Measurements from ENCODE around the gene TM4SF4.
"Not testable (repeated sequence)": the region's sequence is repeated elsewhere in the genome, so short reads cannot be mapped to it uniquely, and the experiment has no call there.

The TM4SF4 gene

DNA sequence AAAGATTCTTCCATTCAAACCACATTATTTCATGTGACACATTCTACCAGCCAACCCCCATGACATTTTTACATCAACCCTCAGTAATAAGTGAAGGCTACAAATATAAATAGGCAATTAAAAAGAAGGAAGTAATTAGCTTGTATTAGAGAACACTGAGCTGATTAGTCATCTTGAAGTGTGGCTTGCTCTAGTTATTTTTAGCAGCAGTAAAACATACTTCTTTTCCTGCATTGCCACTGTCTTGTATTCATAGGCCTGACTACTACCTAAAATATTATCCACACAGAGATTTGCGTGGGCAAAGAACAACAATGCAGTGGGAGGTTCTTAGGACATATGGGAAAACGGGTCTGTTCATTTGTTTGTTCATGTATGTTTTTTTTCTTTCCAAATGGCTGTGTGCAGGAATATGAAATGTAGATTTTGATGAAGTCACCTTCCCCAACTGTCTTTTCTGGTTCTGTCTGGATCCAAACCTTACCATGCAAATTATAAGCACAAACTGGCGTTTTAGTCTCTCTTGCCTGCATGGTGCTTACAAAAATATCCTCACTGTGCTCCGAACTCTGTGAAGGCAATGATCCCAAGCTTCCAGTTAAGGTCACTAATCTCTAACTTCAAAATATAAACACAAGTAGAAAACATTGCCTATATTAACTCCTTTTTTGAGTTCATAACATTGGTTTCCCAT lies 31.5 kb upstream of the TM4SF4 start:
- Histone ChIP-seq H3K4me1 (ENCODE audit: control insufficient read depth, low read depth, low read length) (no peaks in the 10 kb centered on the region), H2BK5ac (ENCODE audit: low read length) (no peak overlapping the region), H3K4me2 (ENCODE audit: low read length) (no peak overlapping the region), H4K5ac (ENCODE audit: low read length) (no peak overlapping the region), H3K4me3 (ENCODE audit: low read length) (no peak overlapping the region), H3K36me3 (ENCODE audit: control insufficient read depth, insufficient read depth, low read length) (no peaks in the 10 kb centered on the region), H2BK15ac (replicated peaks; ENCODE audit: low read depth) (no peak overlapping the region), H3K9ac (ENCODE audit: low read length) (no peak overlapping the region), H3K4ac (ENCODE audit: low read depth, low read length) (no peak overlapping the region), H3K27ac (ENCODE audit: low read depth, low read length) (no peak overlapping the region), H3K27me3 (ENCODE audit: insufficient read depth, low read length, poor library complexity) (no peaks in the 10 kb centered on the region), H2BK120ac (ENCODE audit: low read depth, low read length) (no peak overlapping the region), H3K18ac (ENCODE audit: low read length) (no peak overlapping the region), H2AK5ac (ENCODE audit: low read length) (no peak overlapping the region), H3K23ac (ENCODE audit: low read length) (no peak overlapping the region), H3K79me1 (ENCODE audit: low read length) (no peaks in the 10 kb centered on the region), H4K8ac (ENCODE audit: low read depth, low read length) (no peak overlapping the region), H3K56ac (ENCODE audit: low read length) (no peak overlapping the region), H3K79me2 (ENCODE audit: control insufficient read depth, insufficient read depth, low read length) (no peaks in the 10 kb centered on the region)
- no CpG with 5 or more reads among the region's 4 CpGs for WGBS (ENCODE audit: extremely low coverage, insufficient coverage, low lambda C conversion rate)
- no peak for DNase-seq

DNA sequence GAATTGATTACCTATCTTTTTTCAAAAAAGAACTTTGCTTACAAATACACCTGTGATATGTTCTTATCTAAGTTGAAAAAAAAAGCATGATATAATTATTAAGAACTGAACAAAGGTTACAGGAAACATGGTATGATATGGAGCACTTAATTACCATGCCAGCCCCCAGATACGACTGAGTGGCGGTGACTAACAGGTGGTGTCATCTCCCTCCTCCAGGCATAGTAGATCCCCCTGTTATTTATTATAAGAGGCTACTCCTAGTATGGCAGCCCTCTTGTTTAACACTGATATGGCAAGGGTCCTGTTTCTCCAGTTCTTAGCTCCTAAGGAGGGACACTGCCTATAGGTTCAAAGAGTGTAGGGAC lies 31.0 kb upstream of the TM4SF4 start:
- H3K79me2 ChIP-seq (ENCODE audit: control insufficient read depth, insufficient read depth, low read length) = no peaks in the 10 kb centered on the region
- H2AK5ac ChIP-seq (ENCODE audit: low read length) = no peak overlapping the region
- no peak overlapping the region for H3K27ac ChIP-seq (ENCODE audit: low read depth, low read length)
- no peak overlapping the region for H2BK5ac ChIP-seq (ENCODE audit: low read length)
- H4K8ac ChIP-seq (ENCODE audit: low read depth, low read length) = no peak overlapping the region
- no peak overlapping the region for H2BK15ac ChIP-seq (replicated peaks; ENCODE audit: low read depth)
- no peak overlapping the region for H3K4ac ChIP-seq (ENCODE audit: low read depth, low read length)
- no peak overlapping the region for H3K9ac ChIP-seq (ENCODE audit: low read length)
- no peaks in the 10 kb centered on the region for H3K4me1 ChIP-seq (ENCODE audit: control insufficient read depth, low read depth, low read length)
- H2BK120ac ChIP-seq (ENCODE audit: low read depth, low read length) = no peak overlapping the region
- no peak overlapping the region for H3K56ac ChIP-seq (ENCODE audit: low read length)
- no peak overlapping the region for H4K5ac ChIP-seq (ENCODE audit: low read length)
- no peaks in the 10 kb centered on the region for H3K79me1 ChIP-seq (ENCODE audit: low read length)
- H3K27me3 ChIP-seq (ENCODE audit: insufficient read depth, low read length, poor library complexity) = no peaks in the 10 kb centered on the region
- no peak overlapping the region for H3K23ac ChIP-seq (ENCODE audit: low read length)
- no peak for DNase-seq
- H3K18ac ChIP-seq (ENCODE audit: low read length) = no peak overlapping the region
- H3K4me3 ChIP-seq (ENCODE audit: low read length) = no peak overlapping the region
- H3K4me2 ChIP-seq (ENCODE audit: low read length) = no peak overlapping the region
- no peaks in the 10 kb centered on the region for H3K36me3 ChIP-seq (ENCODE audit: control insufficient read depth, insufficient read depth, low read length)
- WGBS (ENCODE audit: extremely low coverage, insufficient coverage, low lambda C conversion rate) = no CpG with 5 or more reads among the region's 2 CpGs

DNA sequence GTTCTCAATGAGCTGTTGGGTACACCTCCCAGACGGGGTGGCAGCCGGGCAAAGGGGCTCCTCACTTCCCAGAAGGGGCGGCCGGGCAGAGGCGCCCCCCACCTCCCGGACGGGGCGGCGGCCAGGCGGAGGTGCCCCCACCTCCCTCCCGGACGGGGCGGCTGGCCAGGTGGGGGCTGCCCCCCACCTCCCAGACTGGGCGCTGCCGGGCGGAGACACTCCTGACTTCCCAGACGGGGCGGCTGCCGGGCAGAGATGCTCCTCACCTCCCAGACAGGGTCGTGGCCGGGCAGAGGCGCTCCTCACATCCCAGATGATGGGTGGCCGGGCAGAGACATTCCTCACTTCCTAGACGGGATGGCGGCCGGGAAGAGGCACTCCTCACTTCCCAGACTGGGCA lies 29.6 kb upstream of the TM4SF4 start:
- H3K79me1 ChIP-seq (ENCODE audit: low read length); H2BK120ac ChIP-seq (ENCODE audit: low read depth, low read length); H2BK15ac ChIP-seq (replicated peaks; ENCODE audit: low read depth); H3K4me3 ChIP-seq (ENCODE audit: low read length); H3K56ac ChIP-seq (ENCODE audit: low read length); H3K27ac ChIP-seq (ENCODE audit: low read depth, low read length); DNase-seq; H3K4me2 ChIP-seq (ENCODE audit: low read length); H3K23ac ChIP-seq (ENCODE audit: low read length); H2AK5ac ChIP-seq (ENCODE audit: low read length); H2BK5ac ChIP-seq (ENCODE audit: low read length); H3K36me3 ChIP-seq (ENCODE audit: control insufficient read depth, insufficient read depth, low read length); H3K4ac ChIP-seq (ENCODE audit: low read depth, low read length); H4K8ac ChIP-seq (ENCODE audit: low read depth, low read length); H4K5ac ChIP-seq (ENCODE audit: low read length); H3K27me3 ChIP-seq (ENCODE audit: insufficient read depth, low read length, poor library complexity); H3K9ac ChIP-seq (ENCODE audit: low read length); H3K18ac ChIP-seq (ENCODE audit: low read length); H3K4me1 ChIP-seq (ENCODE audit: control insufficient read depth, low read depth, low read length); H3K79me2 ChIP-seq (ENCODE audit: control insufficient read depth, insufficient read depth, low read length): not testable (repeated sequence)
- WGBS (ENCODE audit: extremely low coverage, insufficient coverage, low lambda C conversion rate) = no CpG with 5 or more reads among the region's 26 CpGs

DNA sequence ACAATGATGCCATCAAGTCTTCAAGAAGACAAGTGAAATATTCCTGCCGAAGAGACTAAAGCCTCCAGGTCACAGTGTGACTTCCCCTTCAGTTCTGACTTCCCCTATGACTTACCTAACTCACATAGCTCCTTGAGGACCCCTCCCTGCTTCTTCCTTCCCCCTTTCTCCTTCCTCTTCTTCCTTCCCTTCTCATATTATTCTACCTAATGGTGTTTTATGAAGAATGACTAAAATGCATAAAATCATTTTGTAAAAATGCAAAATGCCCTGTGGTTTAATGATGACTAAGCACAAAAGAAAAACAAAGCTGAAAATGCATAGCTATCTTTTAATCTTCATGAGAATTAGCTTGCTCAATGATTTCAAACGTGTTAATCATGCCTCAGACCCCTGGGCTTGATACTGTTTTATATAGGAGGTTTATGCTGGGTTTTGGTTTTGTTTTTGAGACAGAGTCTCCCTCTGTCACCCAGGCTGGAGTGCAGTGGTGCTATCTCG lies 26.1 kb upstream of the TM4SF4 start:
- H3K4me1 ChIP-seq (ENCODE audit: control insufficient read depth, low read depth, low read length) = no peaks in the 10 kb centered on the region
- no peak overlapping the region for H2BK120ac ChIP-seq (ENCODE audit: low read depth, low read length)
- H3K18ac ChIP-seq (ENCODE audit: low read length) = no peak overlapping the region
- no peak for DNase-seq
- no peak overlapping the region for H3K23ac ChIP-seq (ENCODE audit: low read length)
- no peak overlapping the region for H2BK5ac ChIP-seq (ENCODE audit: low read length)
- no peak overlapping the region for H3K4ac ChIP-seq (ENCODE audit: low read depth, low read length)
- no peaks in the 10 kb centered on the region for H3K79me2 ChIP-seq (ENCODE audit: control insufficient read depth, insufficient read depth, low read length)
- no peak overlapping the region for H4K8ac ChIP-seq (ENCODE audit: low read depth, low read length)
- no CpG with 5 or more reads among the region's 3 CpGs for WGBS (ENCODE audit: extremely low coverage, insufficient coverage, low lambda C conversion rate)
- H3K9ac ChIP-seq (ENCODE audit: low read length) = no peak overlapping the region
- no peak overlapping the region for H4K5ac ChIP-seq (ENCODE audit: low read length)
- H2BK15ac ChIP-seq (replicated peaks; ENCODE audit: low read depth) = no peak overlapping the region
- H3K27me3 ChIP-seq (ENCODE audit: insufficient read depth, low read length, poor library complexity) = no peaks in the 10 kb centered on the region
- no peak overlapping the region for H2AK5ac ChIP-seq (ENCODE audit: low read length)
- H3K36me3 ChIP-seq (ENCODE audit: control insufficient read depth, insufficient read depth, low read length) = no peaks in the 10 kb centered on the region
- no peak overlapping the region for H3K4me3 ChIP-seq (ENCODE audit: low read length)
- no peak overlapping the region for H3K4me2 ChIP-seq (ENCODE audit: low read length)
- H3K27ac ChIP-seq (ENCODE audit: low read depth, low read length) = no peak overlapping the region
- H3K79me1 ChIP-seq (ENCODE audit: low read length) = no peaks in the 10 kb centered on the region
- no peak overlapping the region for H3K56ac ChIP-seq (ENCODE audit: low read length)

DNA sequence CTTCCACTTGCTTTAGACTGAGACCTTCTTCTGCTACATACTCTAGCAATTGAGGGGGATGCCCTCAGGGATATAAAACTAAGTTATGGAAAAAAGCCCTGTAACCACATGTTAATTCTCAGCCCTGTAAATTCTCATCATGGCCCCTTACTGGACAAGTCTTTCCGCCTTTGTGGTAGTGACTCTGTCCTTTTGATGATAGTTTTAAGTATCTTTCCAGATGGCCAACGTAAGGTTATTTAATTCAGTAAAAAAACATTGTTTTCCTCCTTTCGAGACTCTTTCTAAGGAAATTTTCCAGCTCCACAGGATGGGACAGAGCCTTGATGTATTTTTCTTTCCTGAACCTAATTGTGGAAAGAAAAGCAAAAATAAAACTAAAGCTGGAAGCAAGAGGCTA lies 25.3 kb upstream of the TM4SF4 start:
- Histone ChIP-seq H2BK5ac (ENCODE audit: low read length) (no peak overlapping the region), H3K4ac (ENCODE audit: low read depth, low read length) (no peak overlapping the region), H3K4me3 (ENCODE audit: low read length) (no peak overlapping the region), H3K56ac (ENCODE audit: low read length) (no peak overlapping the region), H4K5ac (ENCODE audit: low read length) (no peak overlapping the region), H3K79me1 (ENCODE audit: low read length) (no peaks in the 10 kb centered on the region), H3K23ac (ENCODE audit: low read length) (no peak overlapping the region), H3K18ac (ENCODE audit: low read length) (no peak overlapping the region), H2BK120ac (ENCODE audit: low read depth, low read length) (no peak overlapping the region), H3K36me3 (ENCODE audit: control insufficient read depth, insufficient read depth, low read length) (no peaks in the 10 kb centered on the region), H3K27ac (ENCODE audit: low read depth, low read length) (no peak overlapping the region), H2BK15ac (replicated peaks; ENCODE audit: low read depth) (no peak overlapping the region), H3K27me3 (ENCODE audit: insufficient read depth, low read length, poor library complexity) (no peaks in the 10 kb centered on the region), H3K9ac (ENCODE audit: low read length) (no peak overlapping the region), H3K4me2 (ENCODE audit: low read length) (no peak overlapping the region), H4K8ac (ENCODE audit: low read depth, low read length) (no peak overlapping the region), H2AK5ac (ENCODE audit: low read length) (no peak overlapping the region), H3K79me2 (ENCODE audit: control insufficient read depth, insufficient read depth, low read length) (no peaks in the 10 kb centered on the region), H3K4me1 (ENCODE audit: control insufficient read depth, low read depth, low read length) (no peaks in the 10 kb centered on the region)
- WGBS (ENCODE audit: extremely low coverage, insufficient coverage, low lambda C conversion rate) = no CpG with 5 or more reads among the region's 3 CpGs
- no peak for DNase-seq

DNA sequence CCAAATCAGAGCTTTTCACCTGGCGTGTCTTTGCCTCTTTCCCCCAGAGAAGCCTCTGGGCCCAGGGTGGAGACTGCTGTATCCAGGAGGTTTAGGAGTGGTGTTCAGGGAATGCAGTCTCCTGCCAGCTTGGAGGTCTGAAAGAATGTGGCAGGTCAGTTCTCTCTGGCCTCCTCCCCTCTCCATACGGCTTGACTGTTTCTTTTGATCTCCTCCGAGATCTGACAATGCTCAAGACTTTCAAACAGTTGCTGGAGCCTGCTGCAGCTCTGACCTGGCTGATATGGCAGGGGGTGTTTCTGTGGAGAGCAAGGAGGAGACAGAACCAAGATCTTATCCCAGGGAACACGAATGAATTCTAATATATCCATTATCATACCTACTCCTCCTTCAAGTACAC lies 24.7 kb upstream of the TM4SF4 start:
- no peaks in the 10 kb centered on the region for H3K4me1 ChIP-seq (ENCODE audit: control insufficient read depth, low read depth, low read length)
- no peak overlapping the region for H2BK15ac ChIP-seq (replicated peaks; ENCODE audit: low read depth)
- no CpG with 5 or more reads among the region's 4 CpGs for WGBS (ENCODE audit: extremely low coverage, insufficient coverage, low lambda C conversion rate)
- H3K4ac ChIP-seq (ENCODE audit: low read depth, low read length) = no peak overlapping the region
- no peak overlapping the region for H4K5ac ChIP-seq (ENCODE audit: low read length)
- no peaks in the 10 kb centered on the region for H3K36me3 ChIP-seq (ENCODE audit: control insufficient read depth, insufficient read depth, low read length)
- no peak overlapping the region for H3K56ac ChIP-seq (ENCODE audit: low read length)
- no peak overlapping the region for H2BK5ac ChIP-seq (ENCODE audit: low read length)
- no peak overlapping the region for H4K8ac ChIP-seq (ENCODE audit: low read depth, low read length)
- no peak overlapping the region for H2AK5ac ChIP-seq (ENCODE audit: low read length)
- no peak overlapping the region for H3K4me2 ChIP-seq (ENCODE audit: low read length)
- H2BK120ac ChIP-seq (ENCODE audit: low read depth, low read length) = no peak overlapping the region
- H3K79me2 ChIP-seq (ENCODE audit: control insufficient read depth, insufficient read depth, low read length) = no peaks in the 10 kb centered on the region
- no peaks in the 10 kb centered on the region for H3K27me3 ChIP-seq (ENCODE audit: insufficient read depth, low read length, poor library complexity)
- no peaks in the 10 kb centered on the region for H3K79me1 ChIP-seq (ENCODE audit: low read length)
- no peak overlapping the region for H3K4me3 ChIP-seq (ENCODE audit: low read length)
- no peak overlapping the region for H3K9ac ChIP-seq (ENCODE audit: low read length)
- no peak overlapping the region for H3K18ac ChIP-seq (ENCODE audit: low read length)
- peak; percentile 93 for DNase-seq
- no peak overlapping the region for H3K27ac ChIP-seq (ENCODE audit: low read depth, low read length)
- no peak overlapping the region for H3K23ac ChIP-seq (ENCODE audit: low read length)
